Esophagus muscularis mucosa (tissue), 4 donors: Measurements from ENCODE around the gene DOCK4. TPM values are rescaled to one million over a fixed set of nuclear protein-coding genes. Genes with fewer than 3 reads are reported as not detected.

Source experiments
- DNase-seq: peaks from one replicate; pipeline ENCODE4 v3.0.0-alpha.2; 2017; ENCODE audit errors: extremely low spot score
- H3K27ac ChIP-seq, 4 donors: fragments of 200-600 bp; sonication (generic); replicated peaks in 1 of 4; 1 replicate in 3 of 4; 2 replicates in 1 of 4; pipeline ENCODE4 v1.5.1; 2016 to 2019; ENCODE audit warnings: mild to moderate bottlenecking in 1 of 4
- H3K27me3 ChIP-seq, 4 donors: fragments of 200-600 bp; sonication (generic); one replicate each; pipeline versions ENCODE4 v1.5.1 to v1.6.0; 2016 to 2019
- H3K36me3 ChIP-seq, 4 donors: fragments of 200-600 bp; sonication (generic); one replicate each; pipeline ENCODE4 v1.5.1; 2016 to 2019
- H3K4me1 ChIP-seq, 4 donors: fragments of 200-600 bp; sonication (generic); one replicate each; pipeline ENCODE4 v1.5.1; 2016 to 2019
- H3K4me3 ChIP-seq, 4 donors: fragments of 200-600 bp; sonication (generic); 1 replicate in 2 of 4; 2 replicates in 2 of 4; pipeline ENCODE4 v1.5.1; 2016 to 2019; ENCODE audit warnings: mild to moderate bottlenecking in 4 of 4, moderate library complexity in 1 of 4
- H3K9me3 ChIP-seq, 4 donors: fragments of 200-600 bp; sonication (generic); 1 replicate in 3 of 4; 2 replicates in 1 of 4; pipeline ENCODE4 v1.5.1; 2016 to 2019
- EP300 ChIP-seq: sonication (generic); formaldehyde crosslinking; IDR thresholded peaks from one replicate; pipeline ENCODE4 v1.6.1; 2017; ENCODE audit warnings: antibody characterized with exemption
- POLR2A ChIP-seq: fragments of 450-650 bp; IDR thresholded peaks from one replicate; pipeline ENCODE4 v1.6.1; 2017; ENCODE audit warnings: antibody characterized with exemption, moderate library complexity, mild to moderate bottlenecking, low read depth
- POLR2AphosphoS5 ChIP-seq, 2 donors: sonication (generic); formaldehyde crosslinking; IDR thresholded peaks; one replicate each; pipeline ENCODE4 v1.6.1; 2017; ENCODE audit warnings: antibody characterized with exemption in 2 of 2
- WGBS: methylation state at CpG from one replicate; pipeline ENCODE4 v1.1.5; 2018; 5-methylcytosine and 5-hydroxymethylcytosine counted together
- intact Hi-C: fragments of 100-400 bp; cut with DNase I; formaldehyde crosslinking; loops from one replicate; pipeline ENCODE4 v1.15.1; 2023
- total RNA-seq, 4 donors: library from RNA; depleted of rRNA; stranded (reverse); fragments of >200 nt; gene quantifications; one replicate each; pipeline versions ENCODE4 v1.1.0 to v1.2.1, GENCODE V29; 2016
- TF ChIP-seq, protein P1 (sequence below), 3 experiments: fragments of 200-600 bp in 2 of 3; fragments of 450-650 bp in 1 of 3; sonication (generic) in 2 of 3; IDR thresholded peaks; one replicate each; pipeline ENCODE4 v1.5.1; 2017 to 2019; ENCODE audit warnings: antibody characterized with exemption in 3 of 3, mild to moderate bottlenecking in 2 of 3, moderate library complexity in 1 of 3

DOCK4 gene
- total RNA-seq, 4 donors from 2014 or later = 14.0 to 25.3 (median 18.8) TPM

DNA sequence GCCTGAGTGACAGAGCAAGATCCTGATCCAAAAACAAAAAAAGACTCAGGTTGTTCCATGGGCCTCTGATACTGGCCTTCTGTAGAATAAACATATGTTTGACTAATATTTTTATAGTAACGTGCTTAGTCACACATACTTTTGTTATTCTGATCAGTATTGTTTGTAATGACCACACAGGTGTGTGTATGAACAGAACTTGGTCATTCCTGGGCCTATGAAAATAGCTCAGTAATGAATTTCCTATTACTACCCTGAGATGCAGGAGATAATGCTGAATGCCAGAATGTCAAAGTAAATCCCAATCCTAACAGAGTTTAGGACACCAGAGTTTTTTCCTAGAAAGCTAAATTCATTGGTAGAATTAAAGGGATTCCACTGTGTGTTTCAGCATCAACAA is 108.7 kb downstream of the DOCK4 start:
- TF ChIP-seq POLR2A (no peak), EP300 (no peak), POLR2AphosphoS5 (IDR thresholded peaks at IDR 0.05) (no peak)
- TF ChIP-seq, protein P1, sequence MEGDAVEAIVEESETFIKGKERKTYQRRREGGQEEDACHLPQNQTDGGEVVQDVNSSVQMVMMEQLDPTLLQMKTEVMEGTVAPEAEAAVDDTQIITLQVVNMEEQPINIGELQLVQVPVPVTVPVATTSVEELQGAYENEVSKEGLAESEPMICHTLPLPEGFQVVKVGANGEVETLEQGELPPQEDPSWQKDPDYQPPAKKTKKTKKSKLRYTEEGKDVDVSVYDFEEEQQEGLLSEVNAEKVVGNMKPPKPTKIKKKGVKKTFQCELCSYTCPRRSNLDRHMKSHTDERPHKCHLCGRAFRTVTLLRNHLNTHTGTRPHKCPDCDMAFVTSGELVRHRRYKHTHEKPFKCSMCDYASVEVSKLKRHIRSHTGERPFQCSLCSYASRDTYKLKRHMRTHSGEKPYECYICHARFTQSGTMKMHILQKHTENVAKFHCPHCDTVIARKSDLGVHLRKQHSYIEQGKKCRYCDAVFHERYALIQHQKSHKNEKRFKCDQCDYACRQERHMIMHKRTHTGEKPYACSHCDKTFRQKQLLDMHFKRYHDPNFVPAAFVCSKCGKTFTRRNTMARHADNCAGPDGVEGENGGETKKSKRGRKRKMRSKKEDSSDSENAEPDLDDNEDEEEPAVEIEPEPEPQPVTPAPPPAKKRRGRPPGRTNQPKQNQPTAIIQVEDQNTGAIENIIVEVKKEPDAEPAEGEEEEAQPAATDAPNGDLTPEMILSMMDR (IDR thresholded peaks at IDR 0.05) = no peak
- intact Hi-C loops = no loop called here
- no peaks in the 10 kb centered on the region for H3K4me1 ChIP-seq
- DNase-seq = no peak
- no peaks in the 10 kb centered on the region for H3K36me3 ChIP-seq
- H3K27ac ChIP-seq = no peak overlapping the region
- 84% methylated on average over 1 of the region's 1 CpG for WGBS
- H3K27me3 ChIP-seq = no peaks in the 10 kb centered on the region
- H3K4me3 ChIP-seq = no peak overlapping the region
- no peaks in the 10 kb centered on the region for H3K9me3 ChIP-seq

DNA sequence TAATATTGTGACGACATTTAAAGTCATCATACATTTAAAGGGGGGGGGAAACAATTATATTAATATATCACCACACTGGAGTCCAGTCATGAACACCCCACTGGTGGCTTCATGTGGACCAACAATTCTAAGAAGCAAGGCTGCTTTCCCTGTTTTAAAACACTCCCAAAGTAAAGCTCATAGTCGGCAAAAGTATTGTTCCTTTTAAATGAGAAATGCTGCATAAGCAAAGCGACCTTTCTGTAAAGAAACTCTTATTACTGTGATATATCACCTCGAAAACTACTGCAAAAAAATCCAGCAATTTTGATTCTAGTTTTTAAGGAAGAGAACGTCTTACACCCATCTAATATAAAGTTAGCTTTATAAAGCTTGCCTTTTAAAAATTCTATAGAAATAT is 112.8 kb downstream of the DOCK4 start:
- Histone ChIP-seq H3K27ac (no peak overlapping the region), H3K27me3 (no peaks in the 10 kb centered on the region), H3K4me1 (peaks cover 0 to 2% (median 0%) of the 10 kb centered on the region in 4 donors), H3K9me3 (no peaks in the 10 kb centered on the region), H3K4me3 (no peak overlapping the region), H3K36me3 (no peaks in the 10 kb centered on the region)
- no peak for TF ChIP-seq POLR2AphosphoS5 (IDR thresholded peaks at IDR 0.05)
- TF ChIP-seq, protein P1 (IDR thresholded peaks at IDR 0.05) = no peak
- no peak for TF ChIP-seq EP300
- no peak for TF ChIP-seq POLR2A
- intact Hi-C loops = no loop called here
- 87% methylated on average over 5 of the region's 5 CpGs for WGBS
- DNase-seq = no peak

DNA sequence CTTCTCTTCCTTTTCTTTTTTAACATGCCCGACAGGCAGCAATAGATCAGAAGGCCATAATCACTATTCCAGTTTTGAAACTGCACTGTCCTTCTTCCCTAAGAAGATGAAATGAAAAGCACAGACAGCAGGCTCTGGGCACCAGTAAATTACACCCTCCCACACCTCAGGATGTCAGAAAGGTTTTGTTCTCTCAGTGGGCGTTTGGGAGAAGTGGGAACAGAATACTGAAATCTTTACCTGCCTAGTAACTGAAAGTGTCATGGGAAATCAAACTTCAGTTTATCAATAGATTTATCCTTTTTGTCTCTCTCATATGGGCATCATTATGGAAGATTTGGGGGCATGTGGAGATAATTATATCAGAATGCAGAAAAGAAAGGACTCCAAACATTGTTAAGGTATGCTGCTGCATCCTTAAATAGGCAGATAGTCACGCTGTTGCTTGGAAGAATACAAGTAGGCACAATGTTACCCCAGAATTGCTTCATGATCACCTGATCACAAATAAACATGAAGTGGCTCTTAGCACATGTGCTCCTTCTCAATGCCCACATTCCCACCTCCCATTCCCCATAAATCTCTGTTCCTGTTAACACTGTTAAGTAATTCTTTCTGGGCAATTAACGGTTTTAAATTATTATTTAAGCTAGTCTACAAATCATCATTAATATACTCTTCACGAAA is 113.3 kb downstream of the DOCK4 start:
- TF ChIP-seq EP300 = no peak
- TF ChIP-seq POLR2AphosphoS5 (IDR thresholded peaks at IDR 0.05) = no peak
- no peak for TF ChIP-seq POLR2A
- TF ChIP-seq, protein P1 (IDR thresholded peaks at IDR 0.05) = no peak
- no peak for DNase-seq
- Histone ChIP-seq H3K9me3 (no peaks in the 10 kb centered on the region), H3K4me1 (peaks cover 0 to 8% (median 2%) of the 10 kb centered on the region in 4 donors), H3K27me3 (no peaks in the 10 kb centered on the region), H3K4me3 (no peak overlapping the region), H3K27ac (no peak overlapping the region), H3K36me3 (no peaks in the 10 kb centered on the region)
- intact Hi-C loops = no loop called here
- 84% methylated on average over 5 of the region's 5 CpGs for WGBS

DNA sequence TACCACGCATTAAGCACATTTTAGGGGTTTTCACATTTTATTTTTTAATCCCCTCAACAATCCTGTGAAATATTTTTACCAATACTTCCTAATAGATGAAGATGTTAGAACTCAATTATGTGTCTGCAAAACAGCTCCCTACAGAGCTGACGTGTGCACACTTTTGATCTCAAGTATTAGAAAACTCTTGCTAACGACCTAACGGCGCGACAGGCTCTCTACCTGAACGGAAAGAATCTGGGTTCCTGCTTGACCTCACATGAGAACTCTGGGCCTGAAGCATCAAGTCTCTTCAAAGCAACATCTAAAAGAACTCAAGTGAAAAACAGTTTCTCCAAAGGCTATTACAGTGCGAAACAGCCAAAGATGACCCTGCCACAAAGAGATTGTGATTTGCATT is 113.9 kb downstream of the DOCK4 start:
- Histone ChIP-seq H3K9me3 (no peaks in the 10 kb centered on the region), H3K4me1 (peaks cover 0 to 9% (median 2%) of the 10 kb centered on the region in 4 donors), H3K36me3 (no peaks in the 10 kb centered on the region), H3K4me3 (no peak overlapping the region), H3K27me3 (no peaks in the 10 kb centered on the region), H3K27ac (no peak overlapping the region)
- 88% methylated on average over 8 of the region's 8 CpGs for WGBS
- intact Hi-C loops = no loop called here
- TF ChIP-seq, protein P1 (IDR thresholded peaks at IDR 0.05) = no peak
- TF ChIP-seq POLR2AphosphoS5 (IDR thresholded peaks at IDR 0.05) (no peak), POLR2A (no peak), EP300 (no peak)
- no peak for DNase-seq

DNA sequence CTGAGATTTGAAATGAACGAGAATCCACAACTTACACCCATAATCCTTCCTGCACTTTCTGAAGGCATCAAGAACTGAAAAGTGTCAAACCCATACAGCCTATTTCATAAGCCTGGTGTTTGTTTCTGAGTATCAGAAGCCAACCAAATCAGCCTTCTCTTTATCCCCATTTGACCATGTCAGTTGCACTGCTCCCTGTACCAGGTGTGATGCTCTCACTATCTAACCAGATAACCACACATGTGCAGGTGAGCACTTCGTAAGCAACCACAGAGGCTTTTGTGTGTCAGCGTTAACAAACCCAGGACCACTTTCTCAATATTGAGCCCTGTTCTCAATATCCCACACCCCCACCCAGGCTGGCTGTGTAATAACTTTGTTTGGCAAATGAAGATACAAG is 114.4 kb downstream of the DOCK4 start:
- Histone ChIP-seq H3K36me3 (no peaks in the 10 kb centered on the region), H3K4me3 (no peak overlapping the region), H3K27ac (no peak overlapping the region), H3K9me3 (no peaks in the 10 kb centered on the region), H3K27me3 (no peaks in the 10 kb centered on the region), H3K4me1 (peaks cover 0 to 9% (median 2%) of the 10 kb centered on the region in 4 donors)
- TF ChIP-seq POLR2AphosphoS5 (IDR thresholded peaks at IDR 0.05) = no peak
- DNase-seq = no peak
- intact Hi-C loops = no loop called here
- 94% methylated on average over 3 of the region's 3 CpGs for WGBS
